ENCODE data around the gene ELAVL2.

Gene ELAVL2

GRCh38 chr9:23659346-23660006, 166.6 kb downstream of the ELAVL2 start:
- no peak for DNase-seq

GRCh38 chr9:23658376-23659258, 167.4 kb downstream of the ELAVL2 start:
- no peak for DNase-seq

GRCh38 chr9:23651051-23651450, 175.0 kb downstream of the ELAVL2 start:
- DNase-seq, result no peak

GRCh38 chr9:23648651-23649050, 177.4 kb downstream of the ELAVL2 start:
- no peak for DNase-seq

DNA sequence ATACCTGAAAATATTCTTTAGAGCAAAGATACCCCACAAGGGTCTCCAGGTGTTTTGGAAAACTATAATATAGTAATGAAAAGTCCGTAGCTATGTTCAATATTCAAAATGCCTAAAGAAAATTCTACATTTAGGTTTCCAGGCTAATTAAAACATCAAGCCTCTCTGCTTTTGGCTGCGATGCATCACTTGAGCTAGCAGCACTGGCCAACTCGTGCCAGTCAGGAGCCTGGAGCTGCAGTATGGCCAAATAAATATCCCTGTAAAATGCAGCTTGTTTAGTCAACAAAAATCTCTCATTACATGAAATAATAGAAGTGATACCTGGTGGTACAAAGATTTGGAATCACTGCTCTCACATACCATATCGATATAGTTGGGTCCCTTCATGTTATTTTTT, 181.1 kb downstream of the ELAVL2 start:
- DNase-seq, result no peak

- no peak for DNase-seq
Observed at GRCh38 chr9:23644326-23644725, 181.7 kb downstream of the ELAVL2 start.

GRCh38 chr9:23643656-23644258, 182.3 kb downstream of the ELAVL2 start:
- no peak for DNase-seq

Measured in activated T-cell treated with anti-CD3 and anti-CD28 coated beads for 4 hours (primary cell).